GM19099 (cell line): ENCODE data around the gene TNFAIP6.

ENCODE experiments used
- POLR2A ChIP-seq: IDR thresholded peaks from 3 replicates; pipeline ENCODE4 v1.6.1; 2011; ENCODE audit warnings: low read depth; ENCODE audit not compliant: insufficient read length; ENCODE audit errors: extremely low read depth

Gene TNFAIP6

GRCh38 chr2:151395509-151396374 is 38.4 kb downstream of the TNFAIP6 start:
- TF ChIP-seq POLR2A = no peak

GRCh38 chr2:151399981-151400380 is 42.6 kb downstream of the TNFAIP6 start:
- no peak for TF ChIP-seq POLR2A

GRCh38 chr2:151401149-151401548 is 43.8 kb downstream of the TNFAIP6 start:
- no peak for TF ChIP-seq POLR2A

GRCh38 chr2:151403914-151404313 is 46.5 kb downstream of the TNFAIP6 start:
- TF ChIP-seq POLR2A = no peak

- no peak for TF ChIP-seq POLR2A
Observed at GRCh38 chr2:151405376-151405775, 48.0 kb downstream of the TNFAIP6 start.

- no peak for TF ChIP-seq POLR2A
Observed at GRCh38 chr2:151407281-151407680, 49.9 kb downstream of the TNFAIP6 start.

- no peak for TF ChIP-seq POLR2A
Observed at GRCh38 chr2:151408788-151409600, 51.6 kb downstream of the TNFAIP6 start.

GRCh38 chr2:151409601-151410484 is 52.5 kb downstream of the TNFAIP6 start, which contains the start of gene RIF1:
Gene RIF1 (plus strand): TSS chr2:151409902. CDS start chr2:151410424, 522 bp downstream.
- peak; percentile 80 for TF ChIP-seq POLR2A

GRCh38 chr2:151410485-151410834 is 53.1 kb downstream of the TNFAIP6 start:
- peak; percentile 8 for TF ChIP-seq POLR2A

GRCh38 chr2:151417650-151418049 is 60.3 kb downstream of the TNFAIP6 start:
- no peak for TF ChIP-seq POLR2A

GRCh38 chr2:151422917-151423439 is 65.6 kb downstream of the TNFAIP6 start:
- no peak for TF ChIP-seq POLR2A

GRCh38 chr2:151423760-151424159 is 66.4 kb downstream of the TNFAIP6 start:
- no peak for TF ChIP-seq POLR2A
